GM20000 (cell line): ENCODE results near the gene TMEM89.

Source experiments
- DNase-seq: peaks from one replicate; pipeline ENCODE4 v3.0.0; 2012; ENCODE audit warnings: low spot score
- TF ChIP-seq, protein P1 (sequence below): IDR thresholded peaks from 2 replicates; pipeline ENCODE4 v1.5.1; 2012; ENCODE audit warnings: mild to moderate bottlenecking, control low read depth; ENCODE audit errors: extremely low read depth, missing control alignments

Gene TMEM89

DNA sequence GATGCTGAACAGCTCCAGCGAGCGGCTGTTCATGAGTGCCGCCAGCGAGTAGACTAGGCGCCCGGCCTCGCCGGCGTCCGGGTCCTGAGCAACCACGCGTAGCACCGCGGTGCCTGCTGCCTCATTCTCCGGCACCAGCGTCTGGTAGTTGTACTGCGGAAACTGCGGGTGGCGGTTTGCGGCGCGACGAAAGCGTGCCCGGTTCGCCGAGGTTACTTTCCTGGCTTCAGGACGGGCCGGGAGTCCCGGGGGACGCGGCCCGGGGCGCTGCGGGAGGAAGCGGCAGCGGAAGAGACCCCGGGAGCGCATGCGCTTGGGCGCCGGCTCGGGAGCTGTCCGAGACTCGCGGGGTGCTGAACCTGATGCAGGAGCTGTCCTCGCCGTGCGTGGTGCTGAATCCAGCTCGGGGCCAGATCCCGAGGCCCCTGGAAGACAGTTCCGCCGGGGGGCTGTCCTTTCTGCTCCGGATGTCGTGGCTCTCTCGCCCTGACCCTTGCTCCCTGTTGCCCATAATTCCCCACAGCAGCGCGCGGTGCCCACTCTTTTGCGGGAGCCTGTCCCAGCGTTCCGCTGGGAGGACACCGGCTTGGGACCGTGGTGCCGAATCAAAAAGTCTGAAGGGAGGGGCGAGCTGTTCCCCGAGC is 40.1 kb upstream of the TMEM89 start:
- TF ChIP-seq, protein P1, sequence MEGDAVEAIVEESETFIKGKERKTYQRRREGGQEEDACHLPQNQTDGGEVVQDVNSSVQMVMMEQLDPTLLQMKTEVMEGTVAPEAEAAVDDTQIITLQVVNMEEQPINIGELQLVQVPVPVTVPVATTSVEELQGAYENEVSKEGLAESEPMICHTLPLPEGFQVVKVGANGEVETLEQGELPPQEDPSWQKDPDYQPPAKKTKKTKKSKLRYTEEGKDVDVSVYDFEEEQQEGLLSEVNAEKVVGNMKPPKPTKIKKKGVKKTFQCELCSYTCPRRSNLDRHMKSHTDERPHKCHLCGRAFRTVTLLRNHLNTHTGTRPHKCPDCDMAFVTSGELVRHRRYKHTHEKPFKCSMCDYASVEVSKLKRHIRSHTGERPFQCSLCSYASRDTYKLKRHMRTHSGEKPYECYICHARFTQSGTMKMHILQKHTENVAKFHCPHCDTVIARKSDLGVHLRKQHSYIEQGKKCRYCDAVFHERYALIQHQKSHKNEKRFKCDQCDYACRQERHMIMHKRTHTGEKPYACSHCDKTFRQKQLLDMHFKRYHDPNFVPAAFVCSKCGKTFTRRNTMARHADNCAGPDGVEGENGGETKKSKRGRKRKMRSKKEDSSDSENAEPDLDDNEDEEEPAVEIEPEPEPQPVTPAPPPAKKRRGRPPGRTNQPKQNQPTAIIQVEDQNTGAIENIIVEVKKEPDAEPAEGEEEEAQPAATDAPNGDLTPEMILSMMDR, result no peak
- DNase-seq, result peak; percentile 93

- TF ChIP-seq, protein P1, result no peak
- no peak for DNase-seq
Observed at GRCh38 chr3:48660800-48661400, 39.3 kb upstream of the TMEM89 start.

DNA sequence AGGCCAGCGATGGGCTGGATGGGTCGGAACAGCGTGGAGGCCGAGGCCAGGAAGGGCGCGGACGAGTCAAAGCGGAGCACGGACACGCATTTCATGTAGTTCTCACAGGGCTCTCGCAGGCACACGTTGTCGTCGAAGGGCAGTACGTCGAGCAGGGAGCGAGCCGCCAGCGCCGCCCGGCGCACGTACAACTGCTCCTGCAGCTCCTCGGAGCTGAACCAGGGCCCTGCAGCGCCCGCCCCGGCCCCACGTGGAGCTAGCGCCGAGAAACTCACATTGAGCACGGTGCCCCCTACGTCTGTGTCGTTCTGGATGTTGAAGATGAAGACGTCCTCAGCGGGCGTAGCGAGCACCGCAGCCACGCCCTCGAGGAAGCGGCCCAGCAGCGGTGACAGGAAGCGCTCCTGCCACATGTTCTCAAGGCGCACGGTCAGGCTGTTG is 35.3 kb upstream of the TMEM89 start:
- TF ChIP-seq, protein P1, result no peak
- DNase-seq, result no peak

DNA sequence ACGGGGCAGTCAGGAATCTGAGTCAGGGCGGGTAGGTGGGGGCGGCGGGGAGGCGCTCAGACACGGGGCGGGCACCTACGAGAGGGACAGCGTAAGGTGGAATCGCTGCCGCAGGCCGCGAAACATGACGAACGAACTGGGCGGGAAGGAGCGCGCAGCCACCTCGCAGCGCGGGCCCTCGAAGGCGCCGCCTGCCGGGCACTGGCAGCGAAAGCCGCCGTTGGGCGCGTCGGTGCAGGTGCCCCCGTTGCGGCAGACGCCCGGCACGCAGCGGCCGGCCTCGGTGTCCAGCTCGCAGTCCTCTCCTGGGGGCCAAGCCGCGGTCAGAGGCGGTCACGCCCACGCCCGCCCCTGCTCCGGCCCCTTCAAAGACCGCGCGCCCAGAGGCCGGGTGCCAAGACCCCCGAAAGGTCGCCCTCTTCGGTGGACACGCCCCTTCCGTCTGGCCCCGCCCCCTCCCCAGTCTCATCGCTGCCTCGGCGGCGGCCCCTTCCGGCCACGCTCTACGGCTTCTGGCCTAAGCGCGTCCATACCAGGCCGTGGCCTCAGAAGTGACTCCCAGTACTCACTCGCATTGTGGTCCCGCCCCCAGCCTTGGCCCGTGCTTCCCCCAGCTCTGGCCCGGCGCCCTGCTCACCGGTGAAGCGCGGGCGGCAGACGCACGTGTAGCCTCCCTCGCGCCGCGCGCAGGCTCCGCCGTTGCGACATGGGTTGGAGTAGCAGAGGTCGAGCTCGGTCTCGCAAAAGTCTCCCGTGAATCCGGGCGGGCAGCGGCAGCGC is 34.7 kb upstream of the TMEM89 start:
- DNase-seq, result peak; percentile 94
- TF ChIP-seq, protein P1, result peak; percentile 80

DNA sequence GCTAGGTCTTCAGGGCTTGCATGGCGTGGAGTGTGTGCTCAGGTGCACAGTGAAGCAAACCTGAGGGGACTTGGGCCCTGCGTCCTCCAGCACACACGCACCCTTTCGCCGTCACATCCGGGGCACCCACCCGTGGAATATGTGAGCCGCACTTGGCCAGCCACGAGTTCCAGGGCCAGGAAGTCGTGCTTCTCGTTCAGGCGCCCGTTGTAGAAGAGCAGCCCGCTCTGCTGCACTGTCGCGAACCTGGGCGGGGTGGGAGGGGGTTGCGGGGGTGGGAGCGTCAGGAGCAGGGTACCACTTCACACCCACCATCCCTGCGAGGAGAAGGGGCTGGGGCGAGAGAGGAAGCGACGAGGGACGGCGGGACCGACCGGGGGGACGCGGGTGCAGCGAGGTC is 34.0 kb upstream of the TMEM89 start:
- DNase-seq, result no peak
- TF ChIP-seq, protein P1, result no peak

DNA sequence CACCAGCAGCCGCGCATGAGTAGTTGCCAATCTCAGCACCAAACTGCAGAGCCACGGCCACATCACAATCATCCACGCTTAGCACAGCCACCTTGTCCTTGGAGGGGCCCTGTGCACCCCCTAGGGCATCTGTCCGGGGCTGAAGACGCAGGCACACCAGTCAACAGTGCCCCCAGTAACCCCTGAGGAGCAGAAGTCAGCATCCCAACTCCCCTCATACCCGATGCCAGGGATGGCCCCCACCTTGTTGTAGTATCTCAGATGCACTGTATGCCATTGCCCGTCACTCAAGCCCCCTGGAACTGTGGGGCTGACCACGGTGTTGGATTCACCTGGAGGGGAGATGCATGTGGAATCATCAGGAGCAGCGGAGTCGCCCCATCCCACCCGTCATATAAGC is 33.5 kb upstream of the TMEM89 start:
- DNase-seq, result no peak
- TF ChIP-seq, protein P1, result no peak

GRCh38 chr3:48652923-48653715 is 31.6 kb upstream of the TMEM89 start:
- TF ChIP-seq, protein P1, result no peak
- DNase-seq, result no peak
